ENCODE measurements around the gene NTM.

The NTM gene

GRCh38 chr11:132217856-132218255 is 847.4 kb downstream of the NTM start:
- DNase-seq (ENCODE audit: low spot score): no peak

DNA sequence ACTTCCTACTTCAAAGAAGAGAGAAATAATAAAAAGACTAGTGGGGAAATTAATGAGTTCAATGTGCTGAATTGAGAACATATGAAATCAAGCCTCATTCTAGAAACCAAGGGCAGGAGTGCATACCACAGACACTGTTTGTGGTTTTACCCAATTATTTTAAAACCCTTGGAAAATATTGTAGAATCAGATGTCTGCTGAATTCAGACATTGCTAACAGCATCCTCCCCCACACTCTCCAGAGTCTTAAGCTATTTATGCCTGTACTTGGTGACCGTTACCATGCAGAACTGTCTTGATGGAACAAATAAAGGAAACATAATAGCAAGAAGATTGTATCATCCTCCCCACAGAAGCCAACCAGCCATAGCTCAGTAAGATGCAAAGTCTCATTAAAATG is 850.1 kb downstream of the NTM start:
- DNase-seq (ENCODE audit: low spot score): no peak

DNA sequence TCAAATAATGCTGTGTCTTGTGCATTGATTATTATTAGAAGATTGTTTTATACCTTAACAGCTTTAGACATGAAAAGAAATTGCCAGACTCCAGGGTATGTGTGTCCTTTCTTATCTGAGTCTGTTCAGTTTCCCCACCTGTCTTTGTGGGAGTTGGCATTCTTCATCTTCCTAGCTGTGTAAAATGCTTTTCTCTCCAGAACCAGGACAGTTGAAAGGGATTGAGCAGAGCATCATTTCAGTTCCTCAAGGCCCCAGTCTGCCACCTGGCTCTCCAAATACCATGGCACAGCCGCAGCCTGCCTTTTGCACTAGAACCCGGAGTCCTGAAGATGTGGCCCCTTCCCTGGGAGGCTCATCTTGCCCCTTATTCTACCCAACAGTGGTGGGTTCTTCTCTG is 851.9 kb downstream of the NTM start:
- DNase-seq (ENCODE audit: low spot score): no peak

DNA sequence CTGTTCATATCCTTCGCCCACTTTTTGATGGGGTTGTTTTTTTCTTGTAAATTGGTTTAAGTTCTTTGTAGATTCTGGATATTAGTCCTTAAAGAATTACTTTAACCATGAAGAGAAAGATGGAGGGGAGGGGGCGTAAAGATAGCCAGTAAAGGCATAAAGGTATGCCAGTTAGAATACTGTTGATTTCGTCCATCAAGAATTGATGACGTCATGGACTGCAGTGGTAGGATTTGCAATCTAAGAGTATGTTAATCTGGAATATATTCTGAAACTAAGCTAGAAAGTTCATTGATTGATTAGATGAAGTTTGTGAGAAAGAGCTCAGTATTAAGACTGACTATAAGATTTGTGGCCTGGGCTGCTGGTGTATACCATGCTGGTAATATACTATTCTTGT is 856.1 kb downstream of the NTM start:
- DNase-seq (ENCODE audit: low spot score): no peak

GRCh38 chr11:132228746-132229325 is 858.4 kb downstream of the NTM start:
- no peak for DNase-seq (ENCODE audit: low spot score)

GRCh38 chr11:132231656-132232347 is 861.4 kb downstream of the NTM start:
- DNase-seq (ENCODE audit: low spot score): no peak

DNA sequence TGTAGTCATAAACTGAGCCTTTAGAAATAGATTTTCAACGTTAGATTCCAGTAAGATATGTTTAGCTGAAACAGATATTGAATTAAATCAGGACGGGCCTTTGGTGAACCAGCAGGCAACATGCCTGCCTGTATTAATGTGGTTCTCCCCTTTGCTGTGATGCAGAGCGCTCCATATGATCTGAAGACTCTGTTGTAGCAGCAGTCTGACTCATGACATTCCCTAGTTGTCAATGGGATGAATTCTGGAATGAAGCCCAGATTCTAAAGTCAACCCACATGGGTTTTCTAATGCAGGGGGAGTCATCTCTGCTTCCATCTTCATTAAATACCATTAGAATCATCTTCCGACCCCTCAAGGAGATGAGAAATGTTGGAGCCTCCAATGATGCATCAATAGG is 864.5 kb downstream of the NTM start:
- no peak for DNase-seq (ENCODE audit: low spot score)

DNA sequence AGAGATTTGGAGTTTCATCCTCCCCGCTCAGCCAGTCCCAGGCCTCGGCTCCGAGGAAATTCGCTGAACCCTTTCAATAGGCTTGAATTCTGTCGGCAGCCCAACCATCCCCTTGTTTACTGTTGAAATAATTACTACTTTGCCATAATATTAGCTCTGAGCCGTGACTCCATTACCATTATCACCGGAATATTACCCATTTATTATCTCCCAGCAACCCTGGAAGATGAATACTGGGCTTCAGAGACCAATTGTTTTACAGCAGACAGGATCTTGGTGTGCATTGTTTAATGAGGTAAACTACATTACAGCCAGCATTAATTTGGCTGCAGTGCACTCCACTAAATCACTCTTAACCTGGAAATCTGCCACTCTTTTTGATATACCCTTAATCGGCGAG is 867.4 kb downstream of the NTM start:
- DNase-seq (ENCODE audit: low spot score): no peak

- DNase-seq (ENCODE audit: low spot score): no peak
Observed at GRCh38 chr11:132238331-132238866, 868.0 kb downstream of the NTM start.

- no peak for DNase-seq (ENCODE audit: low spot score)
Observed at GRCh38 chr11:132240374-132240773, 870.0 kb downstream of the NTM start.

GRCh38 chr11:132242632-132243031 is 872.2 kb downstream of the NTM start:
- no peak for DNase-seq (ENCODE audit: low spot score)

- DNase-seq (ENCODE audit: low spot score): no peak
Observed at GRCh38 chr11:132244846-132245245, 874.4 kb downstream of the NTM start.

- DNase-seq (ENCODE audit: low spot score): no peak
Observed at GRCh38 chr11:132245403-132246385, 875.3 kb downstream of the NTM start.

GRCh38 chr11:132248580-132248979 is 878.2 kb downstream of the NTM start:
- no peak for DNase-seq (ENCODE audit: low spot score)

GRCh38 chr11:132249256-132249655 is 878.8 kb downstream of the NTM start:
- DNase-seq (ENCODE audit: low spot score): no peak

DNA sequence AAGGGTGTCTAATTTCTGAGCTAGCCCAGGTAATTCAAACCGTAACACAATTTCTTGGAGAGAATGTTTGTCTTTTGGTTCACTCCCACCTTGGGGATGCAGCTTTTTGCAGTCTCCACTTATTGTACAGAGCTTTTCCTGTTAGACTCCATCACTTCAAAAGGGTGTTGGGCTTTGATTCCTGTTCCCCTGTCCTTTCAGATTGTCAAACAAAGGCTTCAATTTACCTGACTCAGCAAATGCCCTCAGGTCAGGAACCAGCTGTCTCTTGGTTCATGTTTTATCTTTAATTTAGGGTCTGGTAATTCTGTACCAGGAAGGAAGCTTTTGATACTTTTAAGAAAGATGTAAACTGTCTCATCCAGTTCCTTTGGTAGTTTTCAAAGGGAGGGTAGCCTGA is 880.6 kb downstream of the NTM start:
- no peak for DNase-seq (ENCODE audit: low spot score)

GRCh38 chr11:132253469-132254264 is 883.3 kb downstream of the NTM start:
- no peak for DNase-seq (ENCODE audit: low spot score)

- DNase-seq (ENCODE audit: low spot score): no peak
Observed at GRCh38 chr11:132254906-132255305, 884.5 kb downstream of the NTM start.

GRCh38 chr11:132256528-132257279 is 886.3 kb downstream of the NTM start:
- DNase-seq (ENCODE audit: low spot score): no peak

DNA sequence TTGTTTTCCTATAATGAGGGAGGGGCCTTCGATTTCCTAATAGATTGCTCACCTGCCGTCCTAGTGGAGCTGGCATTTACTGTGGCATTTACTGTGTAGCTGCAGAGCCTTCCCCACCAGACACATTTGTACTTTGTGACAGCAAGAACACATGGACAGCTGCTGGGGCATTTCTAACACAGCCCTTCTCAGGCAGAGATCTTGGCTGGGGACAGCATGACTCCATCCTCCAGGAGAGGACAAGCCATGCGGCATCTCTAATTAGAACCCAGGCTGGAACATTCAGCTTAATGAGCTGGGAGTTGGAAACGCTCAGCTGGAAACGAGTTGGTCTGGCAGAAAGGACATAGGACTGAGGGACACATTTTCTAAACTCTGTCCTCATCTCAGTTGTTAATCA is 887.5 kb downstream of the NTM start:
- DNase-seq (ENCODE audit: low spot score): no peak

- no peak for DNase-seq (ENCODE audit: low spot score)
Observed at GRCh38 chr11:132258875-132259274, 888.5 kb downstream of the NTM start.
